ENCODE data around the gene DNAH9. TPM values are rescaled to one million over a fixed set of nuclear protein-coding genes. Genes with fewer than 3 reads are reported as not detected.

Gene DNAH9
- total and polyA plus RNA-seq, 2 of the 8 experiments (the other 6 are each of a cell fraction or from before 2014, with no cell fraction given): 0.21 to 0.86 TPM

DNA sequence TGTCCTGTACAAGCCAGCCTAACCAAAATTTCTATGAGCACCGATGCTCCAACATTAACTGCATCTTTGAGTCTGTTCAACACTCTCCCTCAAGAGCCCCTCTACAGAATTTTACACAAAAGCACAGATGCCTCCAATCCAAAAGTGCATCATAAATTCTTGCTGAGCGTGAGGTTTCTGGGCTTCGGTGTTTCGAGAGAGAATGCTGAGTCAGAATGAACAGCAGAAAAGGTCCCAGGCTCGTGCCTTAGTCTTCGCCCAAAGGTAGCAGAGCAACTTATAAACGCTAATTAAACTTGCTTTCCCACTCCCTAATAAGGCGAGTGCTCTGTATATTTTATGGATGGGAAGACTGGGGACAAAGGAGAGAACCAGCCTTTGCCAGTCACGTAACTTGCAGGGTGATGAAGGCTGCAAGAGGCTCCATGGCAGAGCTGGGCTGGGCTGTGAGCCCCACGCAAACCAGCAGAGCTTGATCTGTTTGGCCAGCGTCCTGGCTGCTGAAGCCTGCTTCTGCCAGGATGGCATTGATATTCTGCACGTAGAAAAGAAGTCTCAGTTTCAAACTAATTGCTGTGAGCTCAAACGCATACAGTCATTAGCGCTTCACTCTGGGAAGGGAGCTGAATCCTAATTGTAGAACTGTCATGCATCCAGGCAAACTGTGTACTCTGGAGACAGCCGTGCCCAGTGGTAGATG, 138.5 kb downstream of the DNAH9 start:
- Histone ChIP-seq H3K9me3 (ENCODE audit: insufficient read depth in 2 of 2, low read depth in 1 of 2, low read length in 1 of 2) (no peaks in the 10 kb centered on the region), H2AK5ac (ENCODE audit: low read depth, low read length) (no peak overlapping the region), H2BK20ac (ENCODE audit: low read length) (no peak overlapping the region), H2BK5ac (ENCODE audit: low read depth, low read length) (no peak overlapping the region), H3K56ac (replicated peaks; ENCODE audit: insufficient read length, low read depth, low read length) (no peak overlapping the region), H2AFZ (ENCODE audit: low read length) (peak overlapping the region; percentile 18; the same call in 1 of the 2 replicates), H2BK15ac (ENCODE audit: low read length) (no peak overlapping the region), H3K9ac (replicated peaks in 1 of 4; ENCODE audit: extremely low read depth in 1 of 4, low read depth in 3 of 4, low read length in 3 of 4) (no peak overlapping the region), H3K18ac (ENCODE audit: extremely low read depth, low read length) (no peak overlapping the region), H4K20me1 (replicated peaks in 1 of 2; ENCODE audit: control insufficient read depth in 1 of 2, insufficient read depth in 2 of 2, low read length in 2 of 2) (no peaks in the 10 kb centered on the region), H3K4me2 (ENCODE audit: insufficient read depth in 1 of 2, low read depth in 2 of 2, low read length in 2 of 2) (no peak overlapping the region), H3K4ac (replicated peaks; ENCODE audit: insufficient read length, low read depth, low read length) (peak overlapping the region; percentile 64), H2BK12ac (ENCODE audit: low read depth, low read length) (0 out of 2 replicates have a peak overlapping the region, but pooled peaks have one; percentile 17), H3K79me1 (ENCODE audit: low read depth, low read length) (no peaks in the 10 kb centered on the region), H3K23ac (ENCODE audit: insufficient read length) (no peak overlapping the region), H2BK120ac (replicated peaks; ENCODE audit: low read depth, low read length) (no peak overlapping the region), H4K91ac (replicated peaks; ENCODE audit: insufficient read length, low read length) (no peak overlapping the region), H3K4me3 (ENCODE audit: extremely low read depth in 1 of 4, insufficient read depth in 2 of 4, low read depth in 3 of 4, low read length in 4 of 4) (no peak overlapping the region), H3K14ac (ENCODE audit: insufficient read length) (no peak overlapping the region), H3K27me3 (replicated peaks in 1 of 4; ENCODE audit: control insufficient read depth in 3 of 4, extremely low read depth in 1 of 4, insufficient read depth in 3 of 4, low read length in 3 of 4) (no peaks in the 10 kb centered on the region), H4K5ac (ENCODE audit: insufficient read length, low read depth, low read length) (no peak overlapping the region), H3K23me2 (ENCODE audit: low read depth, low read length) (no peaks in the 10 kb centered on the region; the same call in 1 of the 2 replicates), H3K27ac (ENCODE audit: low read depth, low read length) (no peak overlapping the region), H3K4me1 (replicated peaks in 1 of 4; ENCODE audit: control insufficient read depth in 3 of 4, insufficient read depth in 4 of 4, low read length in 3 of 4) (no peaks in the 10 kb centered on the region), H4K8ac (ENCODE audit: extremely low read depth, insufficient read depth, low read length) (no peak overlapping the region), H3K36me3 (ENCODE audit: control insufficient read depth in 2 of 4, insufficient read depth in 4 of 4, low read length in 3 of 4) (no peaks in the 10 kb centered on the region), H3K79me2 (ENCODE audit: control insufficient read depth in 1 of 2, insufficient read depth in 2 of 2, low read length in 2 of 2) (no peaks in the 10 kb centered on the region)
- FAIRE-seq (no peak), DNase-seq (ENCODE audit: low read depth in 1 of 2, low spot score in 2 of 2) (no peak)
- WGBS, 2 experiments (ENCODE audit: extremely low coverage in 1 of 2, insufficient coverage in 1 of 2, insufficient read length in 1 of 2, insufficient replicate concordance in 2 of 2, low coverage in 1 of 2, low lambda C conversion rate in 2 of 2, missing lambda C conversion rate in 1 of 2): 89% methylated on average over 15 of the region's 15 CpGs; no CpG with 5 or more reads in 1 of the 2 experiments
- no peak for TF ChIP-seq MAFK (IDR thresholded peaks at IDR 0.05; ENCODE audit: low read depth, low read length)
- TF ChIP-seq BACH1 (IDR thresholded peaks at IDR 0.05; ENCODE audit: low read length): peak; percentile 47; the same call in 1 of the 2 replicates
- CTCF ChIA-PET (ENCODE audit: partially characterized antibody): interaction anchor here (0.8 to 1.3 kb wide), 3 partner anchors 92 to 200 kb away, joined by 3 to 4 read pairs (median 3); no protein-coding TSS in a partner anchor
- POLR2A ChIA-PET (ENCODE audit: partially characterized antibody): interaction anchor here (0.6 kb wide), 2 partner anchors 464 to 672 kb away, joined by 3 read pairs; no protein-coding TSS in a partner anchor

Data from H1 (cell line).